ENCODE results near the gene ACAD8. TPM values are rescaled to one million over a fixed set of nuclear protein-coding genes. Genes with fewer than 3 reads are reported as not detected.
"Not testable (repeated sequence)": the region's sequence is repeated elsewhere in the genome, so short reads cannot be mapped to it uniquely, and the experiment has no call there.

ACAD8 gene
- total RNA-seq, 1 experiment from 2014 or later: 8.0 TPM

DNA sequence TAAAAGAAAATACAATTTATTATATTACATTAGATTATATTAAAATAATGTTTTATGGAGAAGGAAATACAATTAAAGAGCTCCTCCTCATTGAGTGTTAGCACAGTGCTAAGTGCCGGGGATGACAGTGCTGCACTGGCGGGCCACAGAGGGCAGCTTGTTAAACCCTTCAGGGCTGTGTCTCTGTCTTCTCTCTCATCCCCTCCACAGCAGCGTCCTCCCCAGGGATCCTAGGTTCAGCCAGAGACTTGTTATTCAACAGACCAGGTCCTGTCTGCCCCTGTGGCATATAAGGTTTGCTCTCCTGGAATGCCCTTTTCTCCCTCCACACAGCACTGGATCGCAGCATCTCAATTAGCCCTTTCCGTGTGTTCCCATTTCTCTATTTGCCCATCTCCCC, 14.4 kb upstream of the ACAD8 start:
- no peak for DNase-seq (ENCODE audit: low spot score)

DNA sequence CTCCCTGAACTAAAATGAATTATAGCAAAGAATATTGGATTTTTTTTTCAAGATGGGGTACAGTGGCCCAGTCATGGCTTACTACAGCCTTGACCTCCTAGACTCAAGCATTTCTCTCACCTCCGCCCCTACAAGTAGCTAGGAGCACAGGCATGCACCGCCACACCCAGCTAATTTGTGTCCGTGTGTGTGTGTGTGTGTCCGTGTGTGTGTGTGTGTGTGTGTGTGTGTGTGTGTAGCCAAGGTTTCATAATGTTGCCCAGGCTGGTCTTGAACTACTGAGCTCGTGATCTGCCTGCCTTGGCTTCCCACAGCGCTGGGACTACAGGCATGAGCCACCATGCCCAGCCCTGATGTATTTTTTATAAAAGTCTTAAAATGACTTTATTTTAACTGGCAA, 12.8 kb upstream of the ACAD8 start:
- no peak for DNase-seq (ENCODE audit: low spot score)

DNA sequence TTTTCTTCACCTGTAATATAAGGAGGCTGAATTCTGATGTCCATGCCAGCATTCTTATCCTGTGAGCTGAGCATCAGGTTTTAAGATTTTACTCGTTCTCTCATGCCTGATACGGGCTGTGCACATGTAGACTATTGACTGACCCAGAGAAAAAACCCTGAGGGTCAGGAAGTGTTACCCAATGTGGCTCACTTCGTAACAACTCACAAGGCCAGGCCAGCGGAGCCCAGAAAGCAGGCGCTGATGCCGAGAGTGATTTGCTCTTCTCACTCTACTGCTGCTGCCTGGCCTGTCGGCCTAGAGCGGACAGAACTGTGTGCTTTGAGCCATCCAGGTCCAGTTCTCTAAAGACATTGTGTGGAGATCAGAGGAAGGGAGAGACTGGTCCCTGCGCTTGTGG, 11.0 kb upstream of the ACAD8 start:
- no peak for DNase-seq (ENCODE audit: low spot score)

DNA sequence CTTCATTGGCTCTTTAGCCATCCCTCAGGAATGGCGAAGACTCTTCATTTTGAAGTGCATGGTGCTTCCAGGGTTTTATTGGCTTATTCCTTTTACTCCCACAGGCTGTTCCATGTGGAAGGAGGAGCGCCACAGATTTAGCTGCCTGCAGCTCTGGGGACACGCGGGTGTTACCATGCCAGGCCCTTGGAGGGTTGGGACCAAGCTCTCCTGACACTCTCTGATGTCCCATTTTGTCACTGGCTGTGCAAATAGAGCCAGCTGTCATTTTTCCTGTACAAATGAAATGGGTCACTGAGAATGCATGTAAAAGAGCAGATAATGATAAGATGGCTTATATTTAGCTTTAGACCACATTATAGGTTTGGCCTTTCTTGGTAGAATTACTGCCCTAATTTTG, 9.5 kb upstream of the ACAD8 start:
- DNase-seq (ENCODE audit: low spot score): no peak

DNA sequence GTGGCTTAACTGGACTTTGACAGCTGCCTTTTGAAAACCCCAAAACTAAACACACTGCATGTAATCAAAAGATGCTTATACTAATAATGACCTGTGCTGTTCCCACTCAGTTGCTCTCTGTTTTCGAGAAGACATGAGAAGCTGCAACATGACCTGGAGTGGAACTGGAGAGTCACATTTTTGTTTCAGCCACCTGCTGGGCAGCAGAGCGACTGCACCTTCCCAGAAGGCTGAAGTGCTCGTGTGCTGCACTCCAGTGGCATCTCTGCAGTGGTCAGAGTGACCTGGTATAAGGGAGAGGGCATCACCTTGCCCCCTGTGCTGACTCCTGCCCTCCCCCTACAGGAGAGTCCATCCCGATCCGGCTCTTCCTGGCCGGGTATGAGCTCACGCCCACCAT, 8.8 kb upstream of the ACAD8 start:
- no peak for DNase-seq (ENCODE audit: low spot score)

DNA sequence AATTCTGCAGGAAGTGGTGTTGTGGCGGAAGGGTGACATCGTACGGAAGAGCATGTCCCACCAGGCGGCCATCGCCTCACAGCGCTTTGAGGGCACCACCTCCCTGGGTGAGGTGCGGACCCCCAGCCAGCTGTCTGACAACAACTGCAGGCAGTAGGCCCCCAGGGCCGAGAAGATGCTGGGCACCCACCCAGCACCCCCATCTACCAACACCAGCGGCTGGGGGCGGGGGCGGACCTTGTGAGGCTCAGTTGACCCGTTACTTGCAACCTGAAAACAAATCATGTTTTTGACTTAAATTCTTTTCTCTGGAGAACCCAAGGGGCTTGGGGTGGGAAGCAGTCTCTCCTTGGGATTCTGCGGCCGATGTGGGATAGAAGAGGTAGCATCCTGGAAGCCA, 7.9 kb upstream of the ACAD8 start:
- DNase-seq (ENCODE audit: low spot score): no peak

DNA sequence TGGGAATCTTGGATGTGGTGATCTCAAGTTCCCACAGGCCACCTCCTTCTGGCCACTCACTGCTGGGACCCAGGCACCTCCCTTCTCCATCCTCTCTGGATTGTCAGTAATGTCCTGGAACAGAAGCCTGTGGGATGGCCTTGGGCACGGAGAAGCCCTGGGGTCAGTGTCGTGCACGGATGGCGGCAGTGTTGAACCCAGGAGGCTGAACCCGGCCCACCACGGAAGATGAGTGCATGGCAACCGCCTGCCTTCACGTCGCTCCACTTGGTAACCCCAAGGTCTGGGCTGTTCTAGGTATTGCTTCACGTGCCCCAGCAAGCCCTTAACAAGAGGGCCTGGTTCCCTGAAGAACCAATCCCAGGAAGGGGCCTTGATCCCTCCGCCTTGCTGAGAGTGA, 7.3 kb upstream of the ACAD8 start:
- DNase-seq (ENCODE audit: low spot score): no peak

DNA sequence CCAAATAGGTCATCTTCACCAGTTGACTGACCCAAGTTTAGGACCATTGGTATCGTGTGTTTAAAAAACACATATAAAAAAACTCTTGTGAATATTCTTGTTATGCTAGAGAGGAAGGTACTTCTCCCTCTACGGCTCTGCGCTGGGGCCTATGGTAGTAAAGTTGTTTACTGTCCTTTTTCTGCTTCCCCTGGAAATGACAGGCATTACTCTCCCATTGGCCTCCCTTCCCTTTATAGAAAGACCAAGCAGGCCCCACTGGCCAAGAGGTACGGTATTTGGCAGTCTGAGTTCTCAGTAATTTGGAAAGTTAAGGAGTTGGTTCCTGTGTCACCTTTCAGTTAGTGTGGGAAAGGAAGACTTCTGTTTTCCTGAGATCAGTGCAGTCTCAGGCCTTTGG, 6.7 kb upstream of the ACAD8 start:
- DNase-seq (ENCODE audit: low spot score): no peak

DNA sequence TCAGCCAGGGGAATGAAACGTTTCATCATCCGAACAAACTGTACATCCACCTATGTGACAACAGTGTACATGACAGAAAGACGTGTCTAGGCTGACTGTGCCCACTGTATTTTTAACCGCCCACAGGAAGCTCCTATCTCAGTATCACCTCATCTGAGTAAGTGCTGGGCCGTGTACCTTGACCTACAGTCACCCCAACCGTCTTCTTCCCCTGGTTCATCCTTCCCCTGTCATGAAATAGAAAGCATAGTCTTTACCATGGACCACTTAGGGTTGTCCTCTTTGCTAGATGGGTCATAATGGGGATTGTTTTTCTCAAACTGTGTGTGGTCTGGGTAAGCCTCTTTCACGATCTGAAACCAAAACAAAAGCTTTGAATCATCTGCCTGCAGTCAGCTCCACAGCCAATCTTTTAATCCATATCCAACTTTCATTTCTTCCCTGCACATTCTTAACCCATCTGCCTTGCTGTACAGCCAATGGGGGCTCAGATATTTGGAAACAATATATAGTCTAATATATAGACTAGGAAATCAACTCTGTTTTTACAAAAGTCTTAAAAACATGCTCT, 4.4 kb upstream of the ACAD8 start:
- DNase-seq (ENCODE audit: low spot score): no peak

DNA sequence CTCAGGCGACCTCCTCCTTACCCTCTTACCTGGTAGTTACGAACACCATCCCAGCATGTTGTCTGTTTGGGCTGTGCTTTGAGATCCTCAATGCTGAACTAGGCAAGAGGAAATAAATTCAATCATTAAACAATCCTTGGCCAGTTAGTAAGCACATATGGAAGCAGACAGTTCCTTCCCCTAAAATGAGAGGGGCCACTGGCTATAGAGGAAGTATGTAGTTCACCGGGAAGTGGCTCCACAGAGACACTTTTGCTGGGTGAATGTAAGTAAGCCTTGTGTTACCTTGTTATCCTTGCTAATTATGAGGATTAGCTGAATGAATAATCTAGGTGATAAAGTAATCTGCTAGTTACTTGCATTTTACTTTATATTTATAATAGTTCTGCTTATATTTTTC, 3.1 kb upstream of the ACAD8 start:
- DNase-seq (ENCODE audit: low spot score): no peak

DNA sequence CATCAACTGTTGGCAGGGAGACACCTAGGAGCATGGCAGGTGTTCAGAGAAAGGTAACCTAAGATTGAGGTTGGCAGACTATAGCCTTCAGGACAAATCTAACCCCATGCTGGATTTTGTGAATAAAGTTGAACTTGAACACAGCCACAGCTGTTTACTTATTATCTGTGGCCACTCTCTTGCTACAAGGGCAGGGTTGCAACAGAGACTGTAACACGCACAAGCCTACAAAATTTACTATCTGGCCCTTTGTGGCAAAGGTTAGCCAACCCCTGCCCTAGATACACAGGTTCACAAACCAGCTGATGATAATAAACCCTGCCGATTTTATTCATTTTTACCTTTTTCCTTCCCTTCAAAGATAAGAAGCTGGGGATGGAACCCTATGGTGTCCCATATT, 2.7 kb upstream of the ACAD8 start:
- DNase-seq (ENCODE audit: low spot score): no peak

DNA sequence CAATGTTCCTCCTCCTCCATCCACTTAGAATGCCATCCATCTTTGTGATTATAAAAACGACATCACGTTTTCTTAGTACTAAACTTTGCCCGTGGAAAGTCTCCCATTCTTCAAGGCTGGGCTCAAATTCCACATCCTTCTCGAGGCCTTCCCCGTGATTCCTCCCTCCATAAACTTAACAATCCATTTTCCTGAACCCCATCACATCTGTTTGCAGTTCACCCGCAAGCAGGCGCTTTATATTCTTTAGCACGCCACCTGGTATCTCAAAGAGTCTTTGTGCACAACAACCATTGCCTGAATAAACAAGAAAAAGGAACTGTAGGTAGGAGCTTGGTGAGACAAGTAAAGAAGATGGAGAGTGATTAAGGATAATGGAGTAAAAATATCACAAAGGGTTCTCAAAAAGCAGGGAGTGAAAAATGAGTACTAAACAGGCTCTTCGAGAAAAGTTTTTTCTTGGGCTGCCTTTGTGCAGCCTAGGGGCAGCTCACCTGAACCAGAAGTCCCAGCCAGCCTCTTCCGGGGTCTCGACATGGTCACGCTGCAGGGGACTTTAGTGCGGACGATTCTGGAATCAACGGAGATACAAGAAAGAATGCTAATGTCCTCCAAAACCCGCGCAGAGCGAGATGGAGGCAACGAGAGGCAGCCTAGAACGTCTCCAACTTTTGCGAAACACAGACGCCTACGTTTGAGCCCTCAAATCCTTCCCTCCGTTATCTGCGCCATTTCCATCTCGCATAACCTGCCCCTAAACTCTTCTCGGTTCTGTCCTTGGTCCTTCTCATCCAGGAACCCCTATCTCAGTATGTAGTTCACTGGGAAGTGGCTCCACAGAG, 801 bp upstream of the ACAD8 start:
- no peak for DNase-seq (ENCODE audit: low spot score)

DNA sequence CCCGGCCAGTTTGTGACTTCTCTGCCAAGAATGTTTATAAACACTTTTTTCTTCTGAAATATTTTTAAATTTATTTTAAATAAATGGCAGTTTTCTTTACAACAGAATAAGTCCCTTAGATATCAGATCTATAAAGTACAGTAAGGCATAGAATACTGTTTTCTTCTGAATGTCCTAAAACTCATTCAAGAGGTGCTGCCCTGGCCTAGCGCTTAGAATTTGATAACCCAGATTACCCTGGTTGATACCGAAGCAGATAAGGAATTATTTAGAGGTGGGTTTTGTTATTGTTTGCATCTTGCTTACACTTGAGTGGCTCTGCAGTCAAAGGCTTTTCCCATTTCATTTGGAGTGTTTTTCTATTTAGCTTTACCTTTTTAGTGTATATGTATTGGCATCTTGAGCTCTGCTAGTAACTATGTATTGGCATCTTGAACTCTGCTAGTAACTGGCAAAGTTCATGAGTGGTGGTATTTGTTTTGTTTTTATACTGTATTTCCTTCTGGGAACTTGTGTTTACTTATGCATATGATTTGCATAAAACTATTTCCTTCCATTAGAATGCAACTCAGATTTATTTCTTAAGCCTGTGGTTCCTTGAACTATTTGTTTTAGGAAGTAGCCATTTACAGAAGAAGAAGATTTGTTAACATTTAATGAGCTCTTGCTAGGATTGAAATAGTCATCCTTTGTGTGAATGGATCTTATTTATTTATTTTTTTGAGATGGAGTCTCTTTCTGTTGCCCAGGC, 1.2 kb downstream of the ACAD8 start:
- DNase-seq (ENCODE audit: low spot score): no peak

DNA sequence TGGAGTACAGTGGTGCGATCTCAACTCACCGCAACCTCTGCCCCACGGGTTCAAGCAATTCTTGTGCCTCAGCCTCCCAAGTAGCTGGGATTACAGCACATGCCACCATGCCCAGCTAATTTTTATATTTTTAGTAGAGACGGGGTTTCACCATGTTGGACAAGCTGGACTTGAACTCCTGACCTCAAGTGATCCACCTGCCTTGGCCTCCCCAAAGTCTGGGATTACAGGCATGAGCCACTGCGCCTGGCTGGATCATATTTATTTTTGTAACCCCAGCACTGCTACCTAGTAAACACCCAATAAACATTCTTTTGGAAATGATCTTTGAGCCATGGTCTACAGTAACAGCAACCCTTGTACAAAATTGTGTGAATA, 1.8 kb downstream of the ACAD8 start:
- DNase-seq (ENCODE audit: low spot score): not testable (repeated sequence)

DNA sequence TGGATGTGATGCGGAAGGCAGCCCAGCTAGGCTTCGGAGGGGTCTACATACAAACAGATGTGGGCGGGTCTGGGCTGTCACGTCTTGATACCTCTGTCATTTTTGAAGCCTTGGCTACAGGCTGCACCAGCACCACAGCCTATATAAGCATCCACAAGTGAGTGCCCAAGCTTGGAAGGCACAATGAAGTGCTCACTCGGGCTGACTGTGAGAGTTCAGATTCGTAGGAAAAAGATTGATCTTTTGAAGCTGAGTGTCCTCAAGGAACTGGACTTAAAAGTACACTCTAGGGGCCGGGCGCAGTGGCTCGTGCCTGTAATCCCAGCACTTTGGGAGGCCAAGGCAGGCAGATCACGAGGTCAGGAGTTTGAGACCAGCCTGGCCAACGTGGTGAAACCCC, 3.7 kb downstream of the ACAD8 start:
- DNase-seq (ENCODE audit: low spot score): no peak

DNA sequence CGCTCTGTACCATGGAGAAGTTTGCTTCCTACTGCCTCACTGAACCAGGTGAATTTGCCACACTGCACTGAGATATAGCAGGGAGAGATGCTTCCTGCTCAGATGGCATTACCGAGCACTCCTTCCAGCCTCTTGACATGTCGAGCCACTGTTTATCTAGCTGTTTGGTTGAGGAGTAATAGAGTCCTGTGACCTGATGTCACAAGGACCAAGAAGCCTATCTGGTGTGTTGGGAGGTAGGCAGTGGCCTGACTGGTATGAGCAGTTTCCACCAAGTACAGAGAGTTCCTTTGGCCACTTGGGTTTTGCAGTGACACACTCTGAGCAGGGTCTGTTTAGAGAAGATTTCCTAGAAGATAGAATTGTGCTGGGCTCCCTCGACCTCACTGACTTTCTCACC, 5.2 kb downstream of the ACAD8 start:
- DNase-seq (ENCODE audit: low spot score): no peak

DNA sequence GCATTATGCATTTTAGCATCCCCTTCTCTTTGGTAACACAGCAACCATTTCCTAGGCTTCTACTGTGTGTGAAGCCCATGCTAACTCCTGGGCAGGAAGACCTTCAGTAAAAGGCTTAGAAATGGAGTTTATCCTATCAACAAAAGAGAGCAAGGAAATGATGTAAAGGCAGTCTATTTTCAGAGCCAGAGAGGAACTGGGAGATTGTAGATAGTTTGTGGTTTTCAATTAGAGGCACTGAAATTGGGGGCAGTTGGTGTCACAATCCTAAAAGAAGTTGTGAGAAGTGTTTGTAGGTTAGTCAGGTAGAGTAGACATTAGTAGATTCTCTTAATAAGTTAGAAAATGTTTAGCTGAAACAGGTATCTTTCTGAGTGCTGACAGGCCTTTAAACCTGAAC, 7.1 kb downstream of the ACAD8 start:
- no peak for DNase-seq (ENCODE audit: low spot score)

DNA sequence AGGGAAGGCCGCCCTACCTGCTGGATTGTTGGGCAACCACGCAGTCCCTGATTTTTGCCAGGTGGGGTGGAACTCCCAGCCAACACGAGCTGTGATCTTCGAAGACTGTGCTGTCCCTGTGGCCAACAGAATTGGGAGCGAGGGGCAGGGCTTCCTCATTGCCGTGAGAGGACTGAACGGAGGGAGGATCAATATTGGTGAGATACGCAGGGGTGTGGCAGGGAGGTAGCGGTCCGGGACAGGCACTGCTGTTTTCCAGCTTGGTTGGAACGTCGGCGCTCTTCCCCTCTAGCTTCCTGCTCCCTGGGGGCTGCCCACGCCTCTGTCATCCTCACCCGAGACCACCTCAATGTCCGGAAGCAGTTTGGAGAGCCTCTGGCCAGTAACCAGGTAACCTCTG, 7.6 kb downstream of the ACAD8 start:
- DNase-seq (ENCODE audit: low spot score): no peak

DNA sequence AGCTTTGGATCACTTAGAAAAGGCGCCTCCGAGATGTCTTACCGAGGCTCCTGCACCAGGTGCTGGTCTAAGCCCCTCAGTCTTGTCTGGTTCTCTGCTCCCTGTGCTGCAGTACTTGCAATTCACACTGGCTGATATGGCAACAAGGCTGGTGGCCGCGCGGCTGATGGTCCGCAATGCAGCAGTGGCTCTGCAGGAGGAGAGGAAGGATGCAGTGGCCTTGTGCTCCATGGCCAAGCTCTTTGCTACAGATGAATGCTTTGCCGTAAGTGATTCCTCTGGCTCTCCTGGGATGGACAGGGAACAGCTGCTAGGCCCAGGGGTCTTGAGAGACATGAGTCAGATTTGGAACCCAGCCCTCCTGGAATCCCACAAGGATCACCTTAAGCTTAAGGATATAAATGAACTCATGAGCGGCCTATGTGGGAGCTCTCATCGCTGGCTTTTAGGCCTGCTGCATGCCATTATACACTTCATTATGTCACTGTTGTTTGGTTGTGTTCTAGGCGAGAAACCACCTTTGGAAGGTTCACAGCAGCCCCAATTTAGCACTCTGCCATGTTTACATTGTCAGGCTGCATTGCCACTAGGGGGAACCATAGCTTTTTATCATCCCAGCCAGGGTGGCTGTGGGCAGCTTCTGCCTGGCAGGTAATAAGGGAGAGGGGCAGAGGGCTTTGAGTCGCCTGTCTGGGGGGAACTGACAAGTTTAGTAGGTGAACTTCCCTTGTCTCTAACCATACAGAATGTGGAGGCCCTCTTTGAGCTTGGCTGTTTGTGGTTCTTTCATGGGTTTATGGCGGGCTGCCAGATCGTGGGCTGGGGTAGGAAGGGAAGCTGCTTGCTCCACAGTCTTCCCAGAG, 8.5 kb downstream of the ACAD8 start:
- peak; percentile 18 for DNase-seq (ENCODE audit: low spot score)

DNA sequence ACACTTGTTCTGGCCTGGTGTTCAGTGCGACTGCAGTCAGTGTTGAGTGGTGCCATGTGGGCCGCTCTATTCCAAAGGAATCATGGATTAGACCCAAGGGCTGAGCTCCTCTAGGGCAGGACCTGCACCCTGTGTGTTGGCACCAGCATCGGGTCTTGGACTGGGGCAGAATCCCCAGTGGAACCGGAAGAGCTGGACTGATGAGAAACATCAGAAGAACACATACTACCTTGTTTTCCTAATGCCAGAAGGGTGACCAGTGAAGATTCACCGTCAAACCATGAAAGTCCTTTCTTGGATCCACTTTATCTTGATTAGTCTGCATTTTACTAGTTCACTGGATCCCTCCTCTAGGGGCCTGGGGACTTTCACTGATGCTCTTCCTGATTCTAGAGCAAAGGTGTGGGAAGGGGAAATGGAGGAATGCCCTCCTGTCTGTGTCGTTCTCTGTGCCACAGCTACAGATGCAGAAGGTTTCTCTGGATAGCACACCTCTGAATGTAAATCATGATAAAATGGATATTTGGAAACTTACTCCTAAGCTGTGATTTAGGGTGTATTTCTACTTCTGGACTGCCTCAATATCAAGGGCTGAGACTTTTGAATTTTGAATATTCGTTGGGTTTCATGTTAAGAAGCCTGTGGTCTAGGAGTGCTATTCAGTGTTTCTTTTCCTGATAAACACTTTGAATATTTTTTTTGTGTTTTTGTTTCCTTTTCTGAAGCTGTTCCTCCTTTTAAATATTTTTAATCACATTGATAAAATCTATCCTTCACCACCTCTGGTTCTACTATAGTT, 11.8 kb downstream of the ACAD8 start:
- no peak for DNase-seq (ENCODE audit: low spot score)

DNA sequence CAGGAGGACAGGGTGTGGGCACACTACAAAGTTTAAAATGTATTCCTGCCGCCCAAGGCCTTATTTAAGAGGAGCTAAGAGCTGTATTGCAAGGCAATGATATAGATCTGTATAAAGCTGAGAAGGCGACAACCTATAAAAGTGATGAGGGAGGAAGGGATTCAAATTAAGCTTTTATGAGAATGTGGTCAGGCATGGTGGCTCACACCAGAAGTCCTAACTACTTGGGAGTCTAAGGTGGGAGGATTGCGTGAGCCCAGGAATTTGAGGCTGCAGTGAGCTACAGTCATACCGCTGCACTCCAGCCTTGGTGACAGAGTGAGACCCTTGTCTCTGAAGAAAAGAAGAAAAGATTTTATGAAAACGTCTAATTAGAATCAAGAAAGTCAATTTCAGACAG, 13.1 kb downstream of the ACAD8 start:
- DNase-seq (ENCODE audit: low spot score): peak; percentile 18

All from A172 (cell line).